ENCODE results near the gene DKK2.

Gene DKK2

DNA sequence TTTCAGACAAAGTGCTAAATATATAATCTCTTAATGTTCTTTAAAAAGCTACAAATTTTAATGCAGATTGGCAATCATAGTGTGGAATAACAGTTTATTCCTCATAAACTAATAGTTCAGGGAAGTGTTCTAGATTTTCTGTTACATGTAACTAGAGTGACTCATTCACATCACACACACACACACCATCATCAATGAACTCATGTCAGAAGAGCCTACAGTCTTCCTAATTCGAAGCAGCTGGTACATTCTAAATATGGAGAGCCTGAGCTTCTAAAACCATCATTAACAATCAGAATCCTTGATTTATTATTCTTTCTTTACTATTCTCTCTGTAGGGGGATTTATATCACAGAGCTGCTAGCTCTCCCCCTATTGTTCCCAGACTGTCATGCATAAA lies 49.6 kb downstream of the DKK2 start:
- no peaks in the 10 kb centered on the region for H3K36me3 ChIP-seq
- H3K9me3 ChIP-seq (ENCODE audit: severe bottlenecking) = no peaks in the 10 kb centered on the region
- TF ChIP-seq, protein P1, sequence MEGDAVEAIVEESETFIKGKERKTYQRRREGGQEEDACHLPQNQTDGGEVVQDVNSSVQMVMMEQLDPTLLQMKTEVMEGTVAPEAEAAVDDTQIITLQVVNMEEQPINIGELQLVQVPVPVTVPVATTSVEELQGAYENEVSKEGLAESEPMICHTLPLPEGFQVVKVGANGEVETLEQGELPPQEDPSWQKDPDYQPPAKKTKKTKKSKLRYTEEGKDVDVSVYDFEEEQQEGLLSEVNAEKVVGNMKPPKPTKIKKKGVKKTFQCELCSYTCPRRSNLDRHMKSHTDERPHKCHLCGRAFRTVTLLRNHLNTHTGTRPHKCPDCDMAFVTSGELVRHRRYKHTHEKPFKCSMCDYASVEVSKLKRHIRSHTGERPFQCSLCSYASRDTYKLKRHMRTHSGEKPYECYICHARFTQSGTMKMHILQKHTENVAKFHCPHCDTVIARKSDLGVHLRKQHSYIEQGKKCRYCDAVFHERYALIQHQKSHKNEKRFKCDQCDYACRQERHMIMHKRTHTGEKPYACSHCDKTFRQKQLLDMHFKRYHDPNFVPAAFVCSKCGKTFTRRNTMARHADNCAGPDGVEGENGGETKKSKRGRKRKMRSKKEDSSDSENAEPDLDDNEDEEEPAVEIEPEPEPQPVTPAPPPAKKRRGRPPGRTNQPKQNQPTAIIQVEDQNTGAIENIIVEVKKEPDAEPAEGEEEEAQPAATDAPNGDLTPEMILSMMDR (IDR thresholded peaks at IDR 0.05; ENCODE audit: low read depth, low read length) = no peak
- no peaks in the 10 kb centered on the region for H3K27me3 ChIP-seq (ENCODE audit: insufficient read depth, low read depth, severe bottlenecking)
- no peak overlapping the region for H3K4me3 ChIP-seq (ENCODE audit: low read depth, low read length)
- no peak for DNase-seq
- no peak overlapping the region for H3K27ac ChIP-seq

DNA sequence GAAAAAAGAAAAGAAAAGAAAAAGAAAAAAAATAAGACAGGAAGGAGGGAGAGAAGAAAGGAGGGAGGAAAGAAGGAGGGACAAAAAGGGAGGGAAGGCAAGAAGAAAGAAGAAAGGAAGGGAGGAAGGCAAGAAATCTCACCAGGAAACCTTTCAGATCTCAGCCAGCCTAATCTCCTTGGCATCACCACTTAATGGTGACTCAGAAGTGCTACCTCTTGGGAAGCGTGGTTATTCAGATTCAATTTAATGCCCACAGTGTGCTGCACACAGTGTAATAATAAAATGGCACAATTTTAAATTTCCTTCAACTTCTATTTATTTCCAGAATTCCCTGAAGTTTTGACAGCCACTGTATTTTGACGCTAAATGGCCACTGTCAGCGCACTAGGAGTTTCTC lies 50.3 kb downstream of the DKK2 start:
- no peaks in the 10 kb centered on the region for H3K9me3 ChIP-seq (ENCODE audit: severe bottlenecking)
- no peak overlapping the region for H3K27ac ChIP-seq
- H3K36me3 ChIP-seq = no peaks in the 10 kb centered on the region
- TF ChIP-seq, protein P1 (IDR thresholded peaks at IDR 0.05; ENCODE audit: low read depth, low read length) = no peak
- H3K27me3 ChIP-seq (ENCODE audit: insufficient read depth, low read depth, severe bottlenecking) = no peaks in the 10 kb centered on the region
- no peak for DNase-seq
- H3K4me3 ChIP-seq (ENCODE audit: low read depth, low read length) = no peak overlapping the region

DNA sequence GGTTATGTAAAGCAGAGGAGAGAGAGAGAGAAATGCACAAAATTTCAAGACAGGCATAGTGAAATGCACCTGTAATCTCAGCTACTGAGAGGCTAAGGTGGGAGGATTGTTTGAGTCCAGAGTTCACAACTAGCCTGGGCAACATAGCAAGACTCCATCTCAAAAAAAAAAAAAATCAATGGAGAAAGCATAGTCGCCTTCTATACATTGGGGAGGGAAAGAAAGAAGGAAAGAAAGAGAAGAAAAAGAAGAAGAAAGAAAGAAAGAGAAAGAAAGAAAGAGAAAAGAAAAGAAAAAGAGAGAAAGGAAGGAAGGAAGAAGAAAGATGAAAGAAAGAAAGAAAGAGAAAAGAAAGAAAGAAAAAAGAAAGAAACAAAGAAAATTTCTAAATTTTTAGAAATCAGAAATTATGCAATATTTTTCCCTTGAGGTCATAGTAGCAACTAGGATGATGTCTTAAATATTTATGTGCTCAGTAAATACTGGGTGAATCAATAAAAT lies 53.4 kb downstream of the DKK2 start:
- Histone ChIP-seq H3K36me3 (no peaks in the 10 kb centered on the region), H3K4me3 (ENCODE audit: low read depth, low read length) (no peak overlapping the region), H3K27me3 (ENCODE audit: insufficient read depth, low read depth, severe bottlenecking) (no peaks in the 10 kb centered on the region), H3K27ac (no peak overlapping the region), H3K9me3 (ENCODE audit: severe bottlenecking) (no peaks in the 10 kb centered on the region)
- DNase-seq = no peak
- TF ChIP-seq, protein P1 (IDR thresholded peaks at IDR 0.05; ENCODE audit: low read depth, low read length) = no peak

DNA sequence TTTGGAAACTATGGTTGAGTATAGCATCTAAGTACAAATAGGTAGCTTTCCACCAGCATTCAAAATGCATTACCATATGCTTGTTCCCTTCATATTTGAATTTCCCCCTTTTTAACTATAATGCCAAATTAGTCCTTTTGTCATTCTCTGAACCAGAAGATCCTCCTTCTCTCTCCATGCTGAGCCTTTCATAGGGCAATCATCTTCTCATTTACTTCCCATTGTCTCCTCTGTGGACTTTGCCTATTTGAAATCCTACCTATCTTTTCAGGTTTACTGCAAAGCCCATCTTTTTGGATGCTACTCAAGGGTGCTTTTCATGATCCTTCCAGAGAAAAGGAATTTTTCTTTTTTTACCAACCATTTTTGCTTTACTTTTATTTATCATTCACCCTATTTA lies 54.7 kb downstream of the DKK2 start:
- H3K27me3 ChIP-seq (ENCODE audit: insufficient read depth, low read depth, severe bottlenecking) = no peaks in the 10 kb centered on the region
- no peaks in the 10 kb centered on the region for H3K36me3 ChIP-seq
- DNase-seq = no peak
- TF ChIP-seq, protein P1 (IDR thresholded peaks at IDR 0.05; ENCODE audit: low read depth, low read length) = no peak
- no peaks in the 10 kb centered on the region for H3K9me3 ChIP-seq (ENCODE audit: severe bottlenecking)
- no peak overlapping the region for H3K27ac ChIP-seq
- no peak overlapping the region for H3K4me3 ChIP-seq (ENCODE audit: low read depth, low read length)

DNA sequence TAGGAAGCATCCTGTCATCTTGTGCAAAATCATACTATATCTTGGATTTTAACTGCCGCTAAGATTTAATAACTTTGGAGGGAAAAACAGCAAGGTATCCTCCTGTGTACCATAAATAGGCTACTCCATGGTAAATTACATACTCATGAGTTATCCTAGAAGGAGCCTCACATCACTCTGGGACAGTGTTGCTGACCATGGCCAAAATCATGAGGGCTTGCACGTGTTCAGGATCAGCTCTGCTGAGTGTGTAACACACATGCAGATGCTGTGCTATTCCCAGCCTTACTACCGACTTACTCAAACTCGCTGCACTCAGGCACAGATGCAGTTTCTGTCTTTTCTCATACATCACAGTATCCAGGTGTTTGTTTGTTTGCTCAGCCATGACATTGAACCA lies 56.6 kb downstream of the DKK2 start:
- no peaks in the 10 kb centered on the region for H3K9me3 ChIP-seq (ENCODE audit: severe bottlenecking)
- TF ChIP-seq, protein P1 (IDR thresholded peaks at IDR 0.05; ENCODE audit: low read depth, low read length) = no peak
- no peaks in the 10 kb centered on the region for H3K36me3 ChIP-seq
- H3K27me3 ChIP-seq (ENCODE audit: insufficient read depth, low read depth, severe bottlenecking) = no peaks in the 10 kb centered on the region
- no peak for DNase-seq
- no peak overlapping the region for H3K4me3 ChIP-seq (ENCODE audit: low read depth, low read length)
- no peak overlapping the region for H3K27ac ChIP-seq

DNA sequence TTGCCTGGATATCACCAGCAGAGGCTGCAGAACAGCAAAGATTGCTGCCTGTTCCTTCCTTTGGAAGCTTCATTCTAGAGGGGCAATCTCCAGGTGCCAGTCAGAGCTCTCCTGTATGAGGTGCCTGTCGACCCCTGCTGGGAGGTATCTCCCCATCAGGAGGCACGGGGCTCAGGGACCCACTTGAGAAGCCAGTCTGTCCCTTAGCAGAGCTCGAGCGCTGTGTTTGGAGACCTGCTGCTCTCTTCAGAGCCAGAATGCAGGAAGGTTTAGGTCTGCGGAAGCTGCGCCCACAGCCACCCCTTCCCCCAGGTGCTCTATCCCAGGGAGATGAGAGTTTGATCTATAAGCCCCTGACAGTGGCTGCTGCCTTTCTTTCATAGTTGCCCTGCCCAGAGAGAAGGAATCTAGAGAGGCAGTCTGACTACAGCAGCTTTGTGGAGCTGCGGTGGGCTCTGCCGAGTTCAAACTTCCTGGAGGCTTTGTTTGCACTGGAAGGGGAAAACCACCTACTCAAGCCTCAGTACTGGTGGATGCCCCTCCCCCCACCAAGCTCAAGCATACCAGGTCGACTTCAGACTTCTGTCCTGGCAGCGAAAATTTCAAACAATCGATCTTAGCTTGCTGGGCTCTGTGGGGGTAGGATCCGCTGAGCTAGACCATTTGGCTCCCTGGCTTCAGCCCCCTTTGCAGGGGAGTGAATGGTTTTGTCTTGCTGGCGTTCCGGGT lies 57.9 kb downstream of the DKK2 start:
- TF ChIP-seq, protein P1 (IDR thresholded peaks at IDR 0.05; ENCODE audit: low read depth, low read length) = no peak

More for the DNA sequence above, 57.9 kb downstream of the DKK2 start:
- Histone ChIP-seq H3K4me3 (ENCODE audit: low read depth, low read length) (no peak overlapping the region), H3K36me3 (no peaks in the 10 kb centered on the region), H3K9me3 (ENCODE audit: severe bottlenecking) (no peaks in the 10 kb centered on the region), H3K27me3 (ENCODE audit: insufficient read depth, low read depth, severe bottlenecking) (no peaks in the 10 kb centered on the region), H3K27ac (no peak overlapping the region)
- peak; percentile 7 for DNase-seq

Data from WERI-Rb-1 (cell line).